ENCODE measurements around the gene RPS6KA2. TPM values are rescaled to one million over a fixed set of nuclear protein-coding genes. Genes with fewer than 3 reads are reported as not detected.

RPS6KA2 gene
- total RNA-seq, 1 experiment from 2014 or later = 18.5 TPM

GRCh38 chr6:166379800-166380199 lies 247.3 kb downstream of the RPS6KA2 start:
- H3K4me3 ChIP-seq = no peak overlapping the region
- no peaks in the 10 kb centered on the region for H3K9me3 ChIP-seq (ENCODE audit: insufficient read depth, low read depth)
- no peaks in the 10 kb centered on the region for H3K27me3 ChIP-seq (ENCODE audit: insufficient read depth, low read depth)
- no peak overlapping the region for H3K27ac ChIP-seq
- DNase-seq = no peak
- ChIA-PET CTCF (interaction anchor here (0.6 kb wide), 1 partner anchor 21 kb away, joined by 3 read pairs; no protein-coding TSS in a partner anchor), POLR2A (ENCODE audit: unreplicated experiment) (no interaction called here)
- intact Hi-C loops (cut with micrococcal nuclease; ENCODE audit: unreplicated experiment) = loop anchor here (5.0 kb wide), 1 partner anchor 102 kb away; no protein-coding TSS in a partner anchor
- 0 out of 2 replicates have a peak, but pooled peaks cover 5% of the 10 kb centered on the region for H3K4me1 ChIP-seq (replicated peaks; ENCODE audit: insufficient read depth)
- no peak overlapping the region for H3K4me2 ChIP-seq
- no peaks in the 10 kb centered on the region for H3K9me2 ChIP-seq (ENCODE audit: insufficient read depth)
- H3K79me2 ChIP-seq (ENCODE audit: low read depth) = no peaks in the 10 kb centered on the region
- TF ChIP-seq EZH2 (IDR thresholded peaks at IDR 0.05; ENCODE audit: low read depth) (no peak), CTCF (conservative IDR thresholded peaks at IDR 0.05) (no peak)
- H4K20me1 ChIP-seq (ENCODE audit: insufficient read depth) = no peaks in the 10 kb centered on the region
- no TSS peak for BruUV-seq (replicated peaks)
- H3F3A ChIP-seq (ENCODE audit: insufficient read depth, low read depth) = peaks cover 18% of the 10 kb centered on the region
- H3K36me3 ChIP-seq (ENCODE audit: low read depth) = no peaks in the 10 kb centered on the region
- no peak overlapping the region for H2AFZ ChIP-seq

DNA sequence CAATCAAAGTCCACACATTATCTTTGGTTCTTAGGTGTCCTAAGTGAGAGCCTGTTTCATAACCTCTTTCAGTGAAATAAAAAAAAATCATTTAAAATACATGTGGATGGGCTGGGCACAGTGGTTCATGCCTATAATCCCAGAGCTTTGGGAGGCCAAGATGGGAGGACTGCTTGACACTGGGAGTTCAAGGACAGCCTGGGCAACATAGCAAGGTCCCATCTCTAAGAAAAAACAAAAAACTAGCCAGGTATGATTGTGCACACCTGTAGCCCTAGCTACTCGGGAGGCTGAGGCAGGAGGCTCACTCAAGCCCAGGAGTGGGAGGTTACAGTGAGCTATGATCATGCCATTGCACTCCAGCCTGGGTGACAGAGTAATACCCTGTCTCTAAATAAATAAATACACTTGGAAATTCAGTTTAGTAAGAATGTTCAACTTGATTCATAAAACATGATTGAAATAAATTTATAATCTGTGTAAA lies 247.9 kb downstream of the RPS6KA2 start:
- ChIA-PET POLR2A (ENCODE audit: unreplicated experiment) (no interaction called here), CTCF (no interaction called here)
- no peaks in the 10 kb centered on the region for H3K36me3 ChIP-seq (ENCODE audit: low read depth)
- BruUV-seq (replicated peaks) = no TSS peak
- H3F3A ChIP-seq (ENCODE audit: insufficient read depth, low read depth) = peaks cover 11% of the 10 kb centered on the region
- no peak overlapping the region for H3K4me3 ChIP-seq
- H3K27ac ChIP-seq = no peak overlapping the region
- no peaks in the 10 kb centered on the region for H4K20me1 ChIP-seq (ENCODE audit: insufficient read depth)
- no peaks in the 10 kb centered on the region for H3K9me2 ChIP-seq (ENCODE audit: insufficient read depth)
- H3K4me2 ChIP-seq = no peak overlapping the region
- no peaks in the 10 kb centered on the region for H3K27me3 ChIP-seq (ENCODE audit: insufficient read depth, low read depth)
- 0 out of 2 replicates have a peak, but pooled peaks cover 5% of the 10 kb centered on the region for H3K4me1 ChIP-seq (replicated peaks; ENCODE audit: insufficient read depth)
- intact Hi-C loops (cut with micrococcal nuclease; ENCODE audit: unreplicated experiment) = no loop called here
- no peaks in the 10 kb centered on the region for H3K9me3 ChIP-seq (ENCODE audit: insufficient read depth, low read depth)
- no peak for TF ChIP-seq EZH2 (IDR thresholded peaks at IDR 0.05; ENCODE audit: low read depth)
- no peak for TF ChIP-seq CTCF (conservative IDR thresholded peaks at IDR 0.05)
- no peak overlapping the region for H2AFZ ChIP-seq
- H3K79me2 ChIP-seq (ENCODE audit: low read depth) = no peaks in the 10 kb centered on the region
- DNase-seq = no peak

GRCh38 chr6:166377721-166378120 lies 249.3 kb downstream of the RPS6KA2 start:
- H2AFZ ChIP-seq = no peak overlapping the region

More at GRCh38 chr6:166377721-166378120, 249.3 kb downstream of the RPS6KA2 start:
- DNase-seq = no peak
- Histone ChIP-seq H3K9me3 (ENCODE audit: insufficient read depth, low read depth) (no peaks in the 10 kb centered on the region), H4K20me1 (ENCODE audit: insufficient read depth) (no peaks in the 10 kb centered on the region), H3K4me1 (replicated peaks; ENCODE audit: insufficient read depth) (0 out of 2 replicates have a peak, but pooled peaks cover 5% of the 10 kb centered on the region), H3K27ac (no peak overlapping the region), H3F3A (ENCODE audit: insufficient read depth, low read depth) (no peaks in the 10 kb centered on the region), H3K9me2 (ENCODE audit: insufficient read depth) (no peaks in the 10 kb centered on the region), H3K79me2 (ENCODE audit: low read depth) (no peaks in the 10 kb centered on the region), H3K4me3 (no peak overlapping the region), H3K36me3 (ENCODE audit: low read depth) (no peaks in the 10 kb centered on the region), H3K4me2 (no peak overlapping the region), H3K27me3 (ENCODE audit: insufficient read depth, low read depth) (no peaks in the 10 kb centered on the region)
- TF ChIP-seq EZH2 (IDR thresholded peaks at IDR 0.05; ENCODE audit: low read depth) (no peak), CTCF (conservative IDR thresholded peaks at IDR 0.05) (no peak)
- ChIA-PET POLR2A (ENCODE audit: unreplicated experiment) (no interaction called here), CTCF (no interaction called here)
- no TSS peak for BruUV-seq (replicated peaks)
- intact Hi-C loops (cut with micrococcal nuclease; ENCODE audit: unreplicated experiment) = no loop called here
